Cardiac muscle cell (in vitro differentiated cells and primary cell): ENCODE results near the gene OSM. TPM values are rescaled to one million over a fixed set of nuclear protein-coding genes. Genes with fewer than 3 reads are reported as not detected.

Experiments
- DNase-seq, 2 donors: peaks; one replicate each; pipeline versions ENCODE4 v3.0.0 to v3.0.0-alpha.2; 2010 to 2017; ENCODE audit warnings: low read depth in 1 of 2, low spot score in 1 of 2
- H3K27ac ChIP-seq: fragments of 200-600 bp; sonication (generic); 2 replicates; pipeline ENCODE4 v1.5.1; 2016
- H3K27me3 ChIP-seq: fragments of 200-600 bp; sonication (generic); 2 replicates; pipeline ENCODE4 v1.6.0; 2016; ENCODE audit warnings: control low read depth
- H3K36me3 ChIP-seq: fragments of 200-600 bp; sonication (generic); 2 replicates; pipeline ENCODE4 v1.5.1; 2016; ENCODE audit warnings: control low read depth
- H3K4me1 ChIP-seq: fragments of 200-600 bp; sonication (generic); 2 replicates; pipeline ENCODE4 v1.8.1; 2017; ENCODE audit warnings: low read depth, mild to moderate bottlenecking, mixed run types
- H3K4me3 ChIP-seq: fragments of 200-600 bp; sonication (generic); 2 replicates; pipeline ENCODE4 v1.5.1; 2016; ENCODE audit warnings: mild to moderate bottlenecking
- H3K9me3 ChIP-seq: fragments of 200-600 bp; sonication (generic); 2 replicates; pipeline ENCODE4 v1.5.1; 2017; ENCODE audit warnings: low read depth, mild to moderate bottlenecking, control low read depth
- polyA plus RNA-seq: library from polyadenylated mRNA; unstranded; fragments of >200 nt; fragmentation: Nextera tagmentation; extraction: Ambion mirVana; gene quantifications from 2 replicates; pipeline ENCODE4 v1.2.1, GENCODE V29; 2016
- total RNA-seq: library from RNA; depleted of rRNA; stranded (reverse); fragments of >200 nt; gene quantifications from 2 replicates; pipeline ENCODE4 v1.2.3, GENCODE V29; 2016
- TF ChIP-seq, protein P1 (sequence below): IDR thresholded peaks from 2 replicates; pipeline ENCODE4 v1.5.1; 2012; ENCODE audit warnings: low read depth, mild to moderate bottlenecking, low read length

OSM gene
- total and polyA plus RNA-seq, 2 experiments from 2014 or later, result not detected

DNA sequence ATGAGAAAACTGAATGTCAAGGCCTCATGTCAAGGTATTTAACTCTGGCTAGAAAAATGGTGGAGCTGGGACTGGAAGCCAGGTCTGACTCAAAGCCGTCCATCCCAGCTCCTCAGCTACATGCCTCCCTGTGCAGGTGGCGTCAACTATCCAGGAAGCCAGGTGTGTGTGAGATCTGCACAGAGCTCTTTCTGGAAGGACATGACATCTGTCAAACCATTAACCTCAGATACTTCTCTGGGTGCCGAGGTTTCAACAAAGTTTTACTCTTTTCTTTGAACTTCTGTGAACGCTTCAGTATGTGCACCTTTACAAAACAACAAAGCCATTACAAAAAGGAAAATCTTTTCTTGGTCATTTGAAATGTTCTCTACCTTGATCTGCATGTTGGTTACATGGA is 29.7 kb upstream of the OSM start:
- H3K4me3 ChIP-seq, result no peak overlapping the region
- peaks cover 2% of the 10 kb centered on the region for H3K36me3 ChIP-seq
- no peak for DNase-seq
- H3K27me3 ChIP-seq, result no peaks in the 10 kb centered on the region
- H3K4me1 ChIP-seq, result no peaks in the 10 kb centered on the region
- no peaks in the 10 kb centered on the region for H3K9me3 ChIP-seq
- TF ChIP-seq, protein P1, sequence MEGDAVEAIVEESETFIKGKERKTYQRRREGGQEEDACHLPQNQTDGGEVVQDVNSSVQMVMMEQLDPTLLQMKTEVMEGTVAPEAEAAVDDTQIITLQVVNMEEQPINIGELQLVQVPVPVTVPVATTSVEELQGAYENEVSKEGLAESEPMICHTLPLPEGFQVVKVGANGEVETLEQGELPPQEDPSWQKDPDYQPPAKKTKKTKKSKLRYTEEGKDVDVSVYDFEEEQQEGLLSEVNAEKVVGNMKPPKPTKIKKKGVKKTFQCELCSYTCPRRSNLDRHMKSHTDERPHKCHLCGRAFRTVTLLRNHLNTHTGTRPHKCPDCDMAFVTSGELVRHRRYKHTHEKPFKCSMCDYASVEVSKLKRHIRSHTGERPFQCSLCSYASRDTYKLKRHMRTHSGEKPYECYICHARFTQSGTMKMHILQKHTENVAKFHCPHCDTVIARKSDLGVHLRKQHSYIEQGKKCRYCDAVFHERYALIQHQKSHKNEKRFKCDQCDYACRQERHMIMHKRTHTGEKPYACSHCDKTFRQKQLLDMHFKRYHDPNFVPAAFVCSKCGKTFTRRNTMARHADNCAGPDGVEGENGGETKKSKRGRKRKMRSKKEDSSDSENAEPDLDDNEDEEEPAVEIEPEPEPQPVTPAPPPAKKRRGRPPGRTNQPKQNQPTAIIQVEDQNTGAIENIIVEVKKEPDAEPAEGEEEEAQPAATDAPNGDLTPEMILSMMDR, result no peak
- no peak overlapping the region for H3K27ac ChIP-seq

GRCh38 chr22:30295576-30295975 is 28.9 kb upstream of the OSM start:
- TF ChIP-seq, protein P1, result no peak
- H3K4me3 ChIP-seq, result no peak overlapping the region
- H3K36me3 ChIP-seq, result peaks cover 2% of the 10 kb centered on the region
- no peaks in the 10 kb centered on the region for H3K9me3 ChIP-seq
- H3K27me3 ChIP-seq, result no peaks in the 10 kb centered on the region
- H3K4me1 ChIP-seq, result peaks cover 2% of the 10 kb centered on the region
- no peak overlapping the region for H3K27ac ChIP-seq
- DNase-seq, result no peak

- Histone ChIP-seq H3K27ac (no peak overlapping the region), H3K9me3 (no peaks in the 10 kb centered on the region), H3K4me3 (no peak overlapping the region), H3K4me1 (peaks cover 7% of the 10 kb centered on the region), H3K36me3 (peaks cover 2% of the 10 kb centered on the region), H3K27me3 (no peaks in the 10 kb centered on the region)
- no peak for DNase-seq
- TF ChIP-seq, protein P1, result no peak
Observed at GRCh38 chr22:30294830-30295229, 28.2 kb upstream of the OSM start.

DNA sequence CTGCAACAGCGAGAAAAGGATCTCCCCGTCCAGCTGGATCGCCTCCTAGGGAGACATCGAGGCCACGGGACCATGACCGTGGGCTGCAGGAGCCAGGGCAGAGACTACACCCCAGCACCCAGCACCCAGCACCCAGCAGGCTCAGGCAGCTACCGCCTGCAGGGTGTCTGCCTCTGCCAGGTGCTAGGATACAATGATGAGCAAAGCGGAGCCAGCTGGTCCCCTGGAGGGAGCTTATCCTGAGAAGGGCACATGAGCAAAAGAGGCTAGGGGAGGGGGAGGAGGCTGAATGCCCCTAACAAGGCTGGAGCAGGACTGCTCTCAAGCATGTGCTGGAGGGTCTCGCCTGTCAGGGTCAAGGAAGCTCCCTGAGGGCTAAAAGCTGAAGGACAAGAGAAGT is 27.4 kb upstream of the OSM start:
- Histone ChIP-seq H3K4me1 (peaks cover 7% of the 10 kb centered on the region), H3K36me3 (peaks cover 2% of the 10 kb centered on the region), H3K9me3 (no peaks in the 10 kb centered on the region), H3K4me3 (no peak overlapping the region), H3K27ac (no peak overlapping the region), H3K27me3 (no peaks in the 10 kb centered on the region)
- DNase-seq, result no peak
- TF ChIP-seq, protein P1, result no peak

GRCh38 chr22:30293026-30293425 is 26.4 kb upstream of the OSM start:
- Histone ChIP-seq H3K36me3 (peaks cover 2% of the 10 kb centered on the region), H3K27me3 (no peaks in the 10 kb centered on the region), H3K4me1 (peaks cover 13% of the 10 kb centered on the region), H3K4me3 (no peak overlapping the region), H3K27ac (no peak overlapping the region), H3K9me3 (no peaks in the 10 kb centered on the region)
- DNase-seq, result no peak
- TF ChIP-seq, protein P1, result no peak
